ENCODE results near the gene UNC93B1. TPM values are rescaled to one million over a fixed set of nuclear protein-coding genes. Genes with fewer than 3 reads are reported as not detected.
"Not testable (repeated sequence)": the region's sequence is repeated elsewhere in the genome, so short reads cannot be mapped to it uniquely, and the experiment has no call there.

UNC93B1 gene
- polyA plus RNA-seq, 1 donor (not counting 4 experiments of a cell fraction or from before 2014, with no cell fraction given), result 15.4 TPM

DNA sequence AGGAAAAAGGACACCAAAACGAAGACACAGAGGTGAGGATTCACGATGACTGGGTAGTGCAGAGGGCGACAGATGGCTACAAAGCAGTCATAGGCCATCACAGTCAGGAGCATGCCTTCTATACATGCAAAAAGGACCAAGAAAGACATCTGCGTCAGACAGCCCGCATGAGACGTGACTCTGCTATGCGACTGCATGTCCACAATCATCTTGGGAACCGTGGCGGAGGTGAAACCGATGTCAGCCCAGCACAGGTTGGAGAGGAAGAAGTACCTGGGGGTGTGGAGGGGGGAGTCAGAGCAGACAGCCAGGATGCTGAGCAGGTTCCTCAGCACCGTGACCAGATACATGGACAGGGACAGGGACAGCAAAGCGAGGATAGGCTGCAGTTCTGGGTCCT is 29.2 kb downstream of the UNC93B1 start:
- H3K4me1 ChIP-seq (ENCODE audit: control insufficient read depth, extremely low read depth, insufficient read depth, low read length); H4K20me1 ChIP-seq (ENCODE audit: control insufficient read depth, extremely low read depth, insufficient read depth, low read length); H3K4me3 ChIP-seq (ENCODE audit: control insufficient read depth in 2 of 3, extremely low read depth in 1 of 3, insufficient read depth in 2 of 3, low read depth in 1 of 3, low read length in 3 of 3); H3K27ac ChIP-seq (ENCODE audit: control insufficient read depth, insufficient read depth, low read length); H3K9me1 ChIP-seq (ENCODE audit: control insufficient read depth, extremely low read depth, insufficient read depth, low read length); H3K79me2 ChIP-seq (ENCODE audit: control insufficient read depth, insufficient read depth, low read length); H3K9ac ChIP-seq (ENCODE audit: control insufficient read depth, extremely low read depth, insufficient read depth, low read length); H3K36me3 ChIP-seq (ENCODE audit: control insufficient read depth in 2 of 2, extremely low read depth in 1 of 2, insufficient read depth in 2 of 2, low read length in 2 of 2); dilution Hi-C loops (cut with MboI; ENCODE audit: extremely low pct_ligation_motif_present, low sequenced_read_pairs); DNase-seq (ENCODE audit: low read depth, low spot score); H3K9me3 ChIP-seq (ENCODE audit: control insufficient read depth, low read depth, low read length); H3K27me3 ChIP-seq (ENCODE audit: control insufficient read depth, extremely low read depth, insufficient read depth, low read length); H3K4me2 ChIP-seq (ENCODE audit: control insufficient read depth, extremely low read depth, insufficient read depth, low read depth, low read length); FAIRE-seq; H2AFZ ChIP-seq (ENCODE audit: control insufficient read depth, low read length): not testable (repeated sequence)

DNA sequence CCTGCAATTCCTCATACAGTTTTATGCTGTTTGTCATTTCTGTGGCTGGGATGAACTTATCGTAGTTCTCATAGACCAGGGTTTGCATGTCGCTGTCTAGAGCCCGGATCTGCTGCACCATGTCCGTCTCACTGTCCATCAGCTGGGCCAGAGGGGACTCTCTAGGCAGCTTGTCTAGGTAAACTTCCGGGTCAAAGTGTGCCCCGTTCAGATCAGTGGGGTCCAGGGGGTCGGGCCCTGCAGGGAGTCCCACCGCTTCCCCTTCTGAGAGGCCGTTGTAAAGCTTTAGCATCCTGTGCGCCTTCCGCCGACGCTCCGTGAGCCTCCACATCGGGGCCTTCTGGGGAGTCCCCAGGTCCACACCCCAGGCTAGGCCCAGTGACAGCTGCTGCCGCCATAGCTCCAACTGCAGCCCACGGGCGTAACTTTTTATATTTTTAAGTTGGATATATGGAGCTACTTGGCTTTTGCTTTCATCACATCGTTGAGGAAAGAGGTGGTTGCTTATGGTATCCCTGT is 38.0 kb downstream of the UNC93B1 start:
- H2AFZ ChIP-seq (ENCODE audit: control insufficient read depth, low read length); H3K27ac ChIP-seq (ENCODE audit: control insufficient read depth, insufficient read depth, low read length); dilution Hi-C loops (cut with MboI; ENCODE audit: extremely low pct_ligation_motif_present, low sequenced_read_pairs); H3K79me2 ChIP-seq (ENCODE audit: control insufficient read depth, insufficient read depth, low read length); H3K9me3 ChIP-seq (ENCODE audit: control insufficient read depth, low read depth, low read length); H3K4me3 ChIP-seq (ENCODE audit: control insufficient read depth in 2 of 3, extremely low read depth in 1 of 3, insufficient read depth in 2 of 3, low read depth in 1 of 3, low read length in 3 of 3); DNase-seq (ENCODE audit: low read depth, low spot score); H3K36me3 ChIP-seq (ENCODE audit: control insufficient read depth in 2 of 2, extremely low read depth in 1 of 2, insufficient read depth in 2 of 2, low read length in 2 of 2); FAIRE-seq; H3K4me2 ChIP-seq (ENCODE audit: control insufficient read depth, extremely low read depth, insufficient read depth, low read depth, low read length); H4K20me1 ChIP-seq (ENCODE audit: control insufficient read depth, extremely low read depth, insufficient read depth, low read length); H3K9ac ChIP-seq (ENCODE audit: control insufficient read depth, extremely low read depth, insufficient read depth, low read length); H3K27me3 ChIP-seq (ENCODE audit: control insufficient read depth, extremely low read depth, insufficient read depth, low read length); H3K9me1 ChIP-seq (ENCODE audit: control insufficient read depth, extremely low read depth, insufficient read depth, low read length); H3K4me1 ChIP-seq (ENCODE audit: control insufficient read depth, extremely low read depth, insufficient read depth, low read length): not testable (repeated sequence)

DNA sequence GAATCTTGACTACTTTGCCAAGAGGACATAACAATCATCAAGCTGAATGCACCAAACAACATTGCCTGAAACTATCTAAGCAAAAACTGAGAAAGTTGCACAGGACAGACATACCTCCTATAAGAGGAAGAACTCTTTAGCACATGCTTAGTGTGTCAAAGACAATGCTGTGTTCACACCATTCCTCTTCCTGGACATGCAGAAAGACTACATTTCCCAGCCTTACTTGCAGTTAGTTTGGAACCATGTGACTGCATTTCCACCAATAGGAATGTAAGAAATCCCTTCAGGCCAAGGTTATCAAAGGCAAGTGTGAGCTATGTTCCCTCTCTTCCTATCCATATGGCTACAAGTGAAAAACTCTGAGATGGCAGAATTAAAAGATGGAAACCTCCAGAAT is 39.2 kb downstream of the UNC93B1 start:
- H3K36me3 ChIP-seq (ENCODE audit: control insufficient read depth in 2 of 2, extremely low read depth in 1 of 2, insufficient read depth in 2 of 2, low read length in 2 of 2); H3K9me3 ChIP-seq (ENCODE audit: control insufficient read depth, low read depth, low read length); DNase-seq (ENCODE audit: low read depth, low spot score); H3K9ac ChIP-seq (ENCODE audit: control insufficient read depth, extremely low read depth, insufficient read depth, low read length); FAIRE-seq; H3K9me1 ChIP-seq (ENCODE audit: control insufficient read depth, extremely low read depth, insufficient read depth, low read length); H4K20me1 ChIP-seq (ENCODE audit: control insufficient read depth, extremely low read depth, insufficient read depth, low read length); H2AFZ ChIP-seq (ENCODE audit: control insufficient read depth, low read length); H3K4me3 ChIP-seq (ENCODE audit: control insufficient read depth in 2 of 3, extremely low read depth in 1 of 3, insufficient read depth in 2 of 3, low read depth in 1 of 3, low read length in 3 of 3); H3K27me3 ChIP-seq (ENCODE audit: control insufficient read depth, extremely low read depth, insufficient read depth, low read length); dilution Hi-C loops (cut with MboI; ENCODE audit: extremely low pct_ligation_motif_present, low sequenced_read_pairs); H3K27ac ChIP-seq (ENCODE audit: control insufficient read depth, insufficient read depth, low read length); H3K4me2 ChIP-seq (ENCODE audit: control insufficient read depth, extremely low read depth, insufficient read depth, low read depth, low read length); H3K4me1 ChIP-seq (ENCODE audit: control insufficient read depth, extremely low read depth, insufficient read depth, low read length); H3K79me2 ChIP-seq (ENCODE audit: control insufficient read depth, insufficient read depth, low read length): not testable (repeated sequence)

DNA sequence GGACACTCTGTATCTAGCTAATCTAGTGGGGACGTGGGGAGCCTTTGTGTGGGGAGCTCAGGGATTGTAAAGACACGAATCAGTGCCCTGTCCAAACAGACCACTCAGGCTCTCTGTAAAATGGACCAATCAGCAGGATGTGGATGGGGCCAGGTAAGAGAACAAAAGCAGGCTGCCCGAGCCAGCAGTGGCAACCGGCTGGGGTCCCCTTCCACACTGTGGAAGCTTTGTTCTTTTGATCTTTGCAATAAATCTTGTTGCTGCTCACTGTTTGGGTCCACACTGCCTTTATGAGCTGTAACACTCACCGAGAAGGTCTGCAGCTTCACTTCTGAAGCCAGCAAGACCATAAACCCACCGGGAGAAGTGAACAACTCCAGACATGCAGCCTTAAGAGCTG is 40.0 kb downstream of the UNC93B1 start:
- DNase-seq (ENCODE audit: low read depth, low spot score); H3K4me3 ChIP-seq (ENCODE audit: control insufficient read depth in 2 of 3, extremely low read depth in 1 of 3, insufficient read depth in 2 of 3, low read depth in 1 of 3, low read length in 3 of 3); H3K9ac ChIP-seq (ENCODE audit: control insufficient read depth, extremely low read depth, insufficient read depth, low read length); H3K9me3 ChIP-seq (ENCODE audit: control insufficient read depth, low read depth, low read length); H3K27me3 ChIP-seq (ENCODE audit: control insufficient read depth, extremely low read depth, insufficient read depth, low read length); H4K20me1 ChIP-seq (ENCODE audit: control insufficient read depth, extremely low read depth, insufficient read depth, low read length); FAIRE-seq; H2AFZ ChIP-seq (ENCODE audit: control insufficient read depth, low read length); dilution Hi-C loops (cut with MboI; ENCODE audit: extremely low pct_ligation_motif_present, low sequenced_read_pairs); H3K27ac ChIP-seq (ENCODE audit: control insufficient read depth, insufficient read depth, low read length); H3K9me1 ChIP-seq (ENCODE audit: control insufficient read depth, extremely low read depth, insufficient read depth, low read length); H3K79me2 ChIP-seq (ENCODE audit: control insufficient read depth, insufficient read depth, low read length); H3K4me1 ChIP-seq (ENCODE audit: control insufficient read depth, extremely low read depth, insufficient read depth, low read length); H3K36me3 ChIP-seq (ENCODE audit: control insufficient read depth in 2 of 2, extremely low read depth in 1 of 2, insufficient read depth in 2 of 2, low read length in 2 of 2); H3K4me2 ChIP-seq (ENCODE audit: control insufficient read depth, extremely low read depth, insufficient read depth, low read depth, low read length): not testable (repeated sequence)

DNA sequence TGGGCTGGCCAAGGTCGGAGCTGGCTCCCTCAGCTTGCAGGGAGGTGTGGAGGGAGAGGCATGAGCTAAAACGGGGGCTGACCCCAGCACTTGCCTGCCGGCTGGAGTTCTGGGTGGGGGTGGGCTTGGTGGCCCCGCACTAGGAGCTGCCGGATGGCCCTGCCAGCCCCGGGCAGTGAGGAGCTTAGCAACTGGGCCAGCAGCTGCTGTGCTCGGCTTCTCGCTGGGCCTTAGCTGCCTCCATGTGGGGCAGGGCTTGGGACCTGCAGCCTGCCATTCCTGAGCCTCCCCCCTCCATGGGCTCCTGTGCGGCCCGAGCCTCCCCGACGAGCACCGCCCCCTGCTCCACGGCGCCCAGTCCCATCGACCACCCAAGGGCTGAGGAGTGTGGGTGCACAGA is 40.7 kb downstream of the UNC93B1 start:
- H3K4me2 ChIP-seq (ENCODE audit: control insufficient read depth, extremely low read depth, insufficient read depth, low read depth, low read length); H3K9me1 ChIP-seq (ENCODE audit: control insufficient read depth, extremely low read depth, insufficient read depth, low read length); H3K4me1 ChIP-seq (ENCODE audit: control insufficient read depth, extremely low read depth, insufficient read depth, low read length); FAIRE-seq; H3K36me3 ChIP-seq (ENCODE audit: control insufficient read depth in 2 of 2, extremely low read depth in 1 of 2, insufficient read depth in 2 of 2, low read length in 2 of 2); DNase-seq (ENCODE audit: low read depth, low spot score); H3K9me3 ChIP-seq (ENCODE audit: control insufficient read depth, low read depth, low read length); H3K79me2 ChIP-seq (ENCODE audit: control insufficient read depth, insufficient read depth, low read length); H3K27me3 ChIP-seq (ENCODE audit: control insufficient read depth, extremely low read depth, insufficient read depth, low read length); H4K20me1 ChIP-seq (ENCODE audit: control insufficient read depth, extremely low read depth, insufficient read depth, low read length); dilution Hi-C loops (cut with MboI; ENCODE audit: extremely low pct_ligation_motif_present, low sequenced_read_pairs); H3K9ac ChIP-seq (ENCODE audit: control insufficient read depth, extremely low read depth, insufficient read depth, low read length); H3K4me3 ChIP-seq (ENCODE audit: control insufficient read depth in 2 of 3, extremely low read depth in 1 of 3, insufficient read depth in 2 of 3, low read depth in 1 of 3, low read length in 3 of 3); H2AFZ ChIP-seq (ENCODE audit: control insufficient read depth, low read length); H3K27ac ChIP-seq (ENCODE audit: control insufficient read depth, insufficient read depth, low read length): not testable (repeated sequence)

Measured in keratinocyte (primary cell).